CD8-positive, alpha-beta memory T cell (primary cell): ENCODE measurements around the gene SIN3B. TPM values are rescaled to one million over a fixed set of nuclear protein-coding genes. Genes with fewer than 3 reads are reported as not detected.

Experiments used
- CTCF ChIA-PET: fragments of 350-600 bp; sonication (Branson Sonifier 250); formaldehyde crosslinking; loops from one replicate; lab custom pipeline; 2021; ENCODE audit warnings: antibody characterized with exemption; lab: Charles Lee
- POLR2A ChIA-PET: fragments of 350-600 bp; sonication (Branson Sonifier 250); formaldehyde crosslinking; loops from one replicate; lab custom pipeline; 2021; ENCODE audit warnings: antibody characterized with exemption; lab: Charles Lee
- DNase-seq, 5 donors: peaks; one replicate each; pipeline versions ENCODE4 v3.0.0 to v3.0.0-alpha.2; 2020 to 2022; ENCODE audit warnings: mixed read lengths in 1 of 5
- H3K27ac ChIP-seq: one replicate; pipeline ENCODE4 v1.7.0; 2013; ENCODE audit warnings: low read depth, mild to moderate bottlenecking, low read length, moderate library complexity
- H3K27me3 ChIP-seq: 2 replicates; pipeline ENCODE4 v1.7.0; 2013; ENCODE audit warnings: low read length, mild to moderate bottlenecking; ENCODE audit not compliant: insufficient read depth, poor library complexity, severe bottlenecking
- H3K36me3 ChIP-seq: 2 replicates; pipeline ENCODE4 v1.7.0; 2013; ENCODE audit warnings: mild to moderate bottlenecking, low read length, moderate library complexity; ENCODE audit not compliant: insufficient read depth
- H3K4me1 ChIP-seq: 2 replicates; pipeline ENCODE4 v1.7.0; 2013; ENCODE audit warnings: mild to moderate bottlenecking, low read length, moderate library complexity; ENCODE audit not compliant: insufficient read depth
- H3K4me3 ChIP-seq: 2 replicates; pipeline ENCODE4 v1.7.0; 2013; ENCODE audit warnings: mild to moderate bottlenecking, low read length
- H3K9me3 ChIP-seq: 2 replicates; pipeline ENCODE4 v1.7.0; 2013; ENCODE audit warnings: mild to moderate bottlenecking, low read length
- H3K27ac Mint-ChIP-seq, 8 donors: one replicate each; pipeline ENCODE4 v1.8.0; 2020 to 2021; ENCODE audit warnings: mixed read lengths in 8 of 8, mild to moderate bottlenecking in 6 of 8, inconsistent platforms in 3 of 8, moderate library complexity in 3 of 8
- H3K27me3 Mint-ChIP-seq, 2 donors: one replicate each; pipeline ENCODE4 v1.8.0; 2020 to 2021; ENCODE audit warnings: mixed read lengths in 2 of 2, mild to moderate bottlenecking in 1 of 2, moderate library complexity in 1 of 2
- H3K36me3 Mint-ChIP-seq, 3 donors: one replicate each; pipeline ENCODE4 v1.8.0; 2020 to 2021; ENCODE audit warnings: mixed read lengths in 3 of 3, inconsistent platforms in 1 of 3, mild to moderate bottlenecking in 1 of 3
- H3K4me1 Mint-ChIP-seq, 3 donors: one replicate each; pipeline ENCODE4 v1.8.0; 2020 to 2021; ENCODE audit warnings: mixed read lengths in 3 of 3, inconsistent platforms in 1 of 3, mild to moderate bottlenecking in 1 of 3
- H3K4me3 Mint-ChIP-seq, 7 donors: one replicate each; pipeline ENCODE4 v1.8.0; 2020 to 2021; ENCODE audit warnings: mixed read lengths in 7 of 7, mild to moderate bottlenecking in 6 of 7, moderate library complexity in 4 of 7, inconsistent platforms in 2 of 7
- H3K9me3 Mint-ChIP-seq, 5 donors: one replicate each; pipeline ENCODE4 v1.8.0; 2020 to 2022; ENCODE audit warnings: mixed read lengths in 5 of 5, mild to moderate bottlenecking in 3 of 5, moderate library complexity in 2 of 5, inconsistent platforms in 1 of 5
- polyA plus RNA-seq: library from polyadenylated mRNA; unstranded; fragments of 300-500 nt; fragmentation: Illumina TruSeq; gene quantifications from one replicate; pipeline ENCODE4 v1.2.3, GENCODE V29; 2021
- total RNA-seq, 2 experiments: library from RNA; stranded (reverse); gene quantifications; one replicate each; pipeline ENCODE4 v1.2.3, GENCODE V29; 2021

SIN3B gene
- total and polyA plus RNA-seq, 3 experiments from 2014 or later, result 5.0 to 34.8 (median 32.9) TPM

- Histone ChIP-seq H3K9me3 (no peaks in the 10 kb centered on the region), H3K27ac (no peak overlapping the region), H3K36me3 (peaks cover 30% of the 10 kb centered on the region), H3K4me3 (no peak overlapping the region), H3K27me3 (no peaks in the 10 kb centered on the region), H3K4me1 (no peaks in the 10 kb centered on the region)
- CTCF ChIA-PET, result interaction anchor here (0.8 kb wide), 1 partner anchor 12 kb away, joined by 5 read pairs; no protein-coding TSS in a partner anchor
- no peaks in the 10 kb centered on the region for H3K27me3 Mint-ChIP-seq
- H3K4me1 Mint-ChIP-seq, result peaks cover 0 to 3% (median 1%) of the 10 kb centered on the region in 3 donors
- no peak overlapping the region for H3K4me3 Mint-ChIP-seq
- POLR2A ChIA-PET, result no interaction called here
- no peaks in the 10 kb centered on the region for H3K9me3 Mint-ChIP-seq
- no peak for DNase-seq
- no peak overlapping the region for H3K27ac Mint-ChIP-seq
- peaks cover 0 to 95% (median 19%) of the 10 kb centered on the region in 3 donors for H3K36me3 Mint-ChIP-seq
Observed at GRCh38 chr19:16849168-16849567, 20.0 kb downstream of the SIN3B start.

GRCh38 chr19:16850133-16850532, 20.9 kb downstream of the SIN3B start:
- Histone ChIP-seq H3K9me3 (no peaks in the 10 kb centered on the region), H3K36me3 (peaks cover 26% of the 10 kb centered on the region), H3K4me1 (no peaks in the 10 kb centered on the region), H3K27me3 (no peaks in the 10 kb centered on the region), H3K4me3 (no peak overlapping the region), H3K27ac (no peak overlapping the region)
- Mint-ChIP-seq H3K36me3 (peaks cover 0 to 95% (median 24%) of the 10 kb centered on the region in 3 donors), H3K27ac (no peak overlapping the region), H3K4me3 (no peak overlapping the region), H3K9me3 (no peaks in the 10 kb centered on the region), H3K4me1 (no peaks in the 10 kb centered on the region), H3K27me3 (no peaks in the 10 kb centered on the region)
- CTCF ChIA-PET, result no interaction called here
- POLR2A ChIA-PET, result no interaction called here
- no peak for DNase-seq

GRCh38 chr19:16851031-16851712, 22.0 kb downstream of the SIN3B start:
- H3K27me3 Mint-ChIP-seq, result no peaks in the 10 kb centered on the region
- H3K9me3 Mint-ChIP-seq, result no peaks in the 10 kb centered on the region
- ChIA-PET POLR2A (no interaction called here), CTCF (no interaction called here)
- H3K27ac Mint-ChIP-seq, result no peak overlapping the region
- Histone ChIP-seq H3K4me3 (no peak overlapping the region), H3K27me3 (no peaks in the 10 kb centered on the region), H3K27ac (no peak overlapping the region), H3K9me3 (no peaks in the 10 kb centered on the region), H3K36me3 (peaks cover 21% of the 10 kb centered on the region), H3K4me1 (no peaks in the 10 kb centered on the region)
- peaks cover 0 to 89% (median 24%) of the 10 kb centered on the region in 3 donors for H3K36me3 Mint-ChIP-seq
- no peak overlapping the region for H3K4me3 Mint-ChIP-seq
- no peaks in the 10 kb centered on the region for H3K4me1 Mint-ChIP-seq
- DNase-seq, result no peak

GRCh38 chr19:16853066-16853465, 23.9 kb downstream of the SIN3B start:
- H3K4me3 Mint-ChIP-seq, result no peak overlapping the region
- H3K27ac ChIP-seq, result no peak overlapping the region
- no peaks in the 10 kb centered on the region for H3K9me3 ChIP-seq
- H3K4me3 ChIP-seq, result no peak overlapping the region
- H3K27me3 Mint-ChIP-seq, result no peaks in the 10 kb centered on the region
- H3K36me3 ChIP-seq, result peaks cover 12% of the 10 kb centered on the region
- no peaks in the 10 kb centered on the region for H3K9me3 Mint-ChIP-seq
- DNase-seq, result no peak
- H3K27me3 ChIP-seq, result no peaks in the 10 kb centered on the region
- H3K36me3 Mint-ChIP-seq, result peaks cover 0 to 85% (median 18%) of the 10 kb centered on the region in 3 donors
- no peak overlapping the region for H3K27ac Mint-ChIP-seq
- CTCF ChIA-PET, result interaction anchor here (0.5 kb wide), 1 partner anchor 18 kb away, joined by 3 read pairs; no protein-coding TSS in a partner anchor
- POLR2A ChIA-PET, result no interaction called here
- H3K4me1 Mint-ChIP-seq, result no peaks in the 10 kb centered on the region
- H3K4me1 ChIP-seq, result no peaks in the 10 kb centered on the region

GRCh38 chr19:16856091-16856490, 26.9 kb downstream of the SIN3B start:
- DNase-seq, result no peak
- Mint-ChIP-seq H3K27ac (no peak overlapping the region), H3K36me3 (peaks cover 0 to 78% (median 17%) of the 10 kb centered on the region in 3 donors), H3K9me3 (no peaks in the 10 kb centered on the region), H3K27me3 (no peaks in the 10 kb centered on the region), H3K4me3 (no peak overlapping the region), H3K4me1 (no peaks in the 10 kb centered on the region)
- Histone ChIP-seq H3K9me3 (no peaks in the 10 kb centered on the region), H3K4me3 (no peak overlapping the region), H3K27me3 (no peaks in the 10 kb centered on the region), H3K36me3 (peaks cover 3% of the 10 kb centered on the region), H3K27ac (no peak overlapping the region), H3K4me1 (no peaks in the 10 kb centered on the region)
- ChIA-PET CTCF (no interaction called here), POLR2A (no interaction called here)

- H3K27me3 ChIP-seq, result no peaks in the 10 kb centered on the region
- H3K36me3 ChIP-seq, result peaks cover 12% of the 10 kb centered on the region
- DNase-seq, result no peak
- Mint-ChIP-seq H3K27ac (no peak overlapping the region), H3K9me3 (no peaks in the 10 kb centered on the region), H3K4me3 (no peak overlapping the region), H3K36me3 (peaks cover 0 to 70% (median 18%) of the 10 kb centered on the region in 3 donors), H3K27me3 (no peaks in the 10 kb centered on the region), H3K4me1 (no peaks in the 10 kb centered on the region)
- no peaks in the 10 kb centered on the region for H3K4me1 ChIP-seq
- CTCF ChIA-PET, result no interaction called here
- POLR2A ChIA-PET, result no interaction called here
- no peak overlapping the region for H3K27ac ChIP-seq
- no peaks in the 10 kb centered on the region for H3K9me3 ChIP-seq
- H3K4me3 ChIP-seq, result no peak overlapping the region
Observed at GRCh38 chr19:16859626-16860025, 30.4 kb downstream of the SIN3B start.

GRCh38 chr19:16860118-16860517, 30.9 kb downstream of the SIN3B start:
- Histone ChIP-seq H3K4me3 (no peak overlapping the region), H3K4me1 (no peaks in the 10 kb centered on the region), H3K9me3 (no peaks in the 10 kb centered on the region), H3K36me3 (peaks cover 12% of the 10 kb centered on the region), H3K27ac (no peak overlapping the region), H3K27me3 (no peaks in the 10 kb centered on the region)
- POLR2A ChIA-PET, result no interaction called here
- Mint-ChIP-seq H3K4me3 (no peak overlapping the region), H3K27me3 (no peaks in the 10 kb centered on the region), H3K27ac (no peak overlapping the region), H3K9me3 (no peaks in the 10 kb centered on the region), H3K36me3 (peaks cover 0 to 66% (median 16%) of the 10 kb centered on the region in 3 donors), H3K4me1 (no peaks in the 10 kb centered on the region)
- CTCF ChIA-PET, result no interaction called here
- DNase-seq, result no peak

GRCh38 chr19:16861011-16861410, 31.8 kb downstream of the SIN3B start:
- DNase-seq, result no peak
- Mint-ChIP-seq H3K9me3 (no peaks in the 10 kb centered on the region), H3K4me1 (no peaks in the 10 kb centered on the region), H3K27me3 (no peaks in the 10 kb centered on the region), H3K27ac (peak overlapping the region in 1 of 8 donors; percentile 32), H3K36me3 (peaks cover 0 to 71% (median 16%) of the 10 kb centered on the region in 3 donors), H3K4me3 (no peak overlapping the region)
- Histone ChIP-seq H3K27me3 (no peaks in the 10 kb centered on the region), H3K9me3 (no peaks in the 10 kb centered on the region), H3K36me3 (peaks cover 12% of the 10 kb centered on the region), H3K4me1 (no peaks in the 10 kb centered on the region), H3K27ac (no peak overlapping the region), H3K4me3 (no peak overlapping the region)
- ChIA-PET CTCF (interaction anchor here (0.9 kb wide), 1 partner anchor 12 kb away, joined by 5 read pairs; no protein-coding TSS in a partner anchor), POLR2A (no interaction called here)
